Right cardiac atrium (tissue), 5 donors: ENCODE results near the gene NTN3. TPM values are rescaled to one million over a fixed set of nuclear protein-coding genes. Genes with fewer than 3 reads are reported as not detected.

Experiments
- ATAC-seq, 2 donors: fragments of 200-7000 bp; cut with Tn5 transposase; one replicate each; pipeline versions ENCODE4 v1.8.0 to v1.9.1; 2020; ENCODE audit warnings: moderate library complexity in 2 of 2, mild to moderate bottlenecking in 1 of 2
- DNase-seq, 3 donors: peaks; one replicate each; pipeline ENCODE4 v3.0.0-alpha.2; 2020
- H3K27ac ChIP-seq: one replicate; pipeline ENCODE4 v1.5.1; 2013; ENCODE audit warnings: mild to moderate bottlenecking, low read length, control low read depth, moderate library complexity
- H3K27me3 ChIP-seq: one replicate; pipeline ENCODE4 v1.6.1; 2013; ENCODE audit not compliant: control insufficient read depth, insufficient read depth
- H3K4me1 ChIP-seq: one replicate; pipeline ENCODE4 v1.6.1; 2013; ENCODE audit warnings: low read length; ENCODE audit not compliant: control insufficient read depth, insufficient read depth
- H3K4me3 ChIP-seq: one replicate; pipeline ENCODE4 v1.5.1; 2013; ENCODE audit warnings: low read length, control low read depth
- H3K9me3 ChIP-seq: one replicate; pipeline ENCODE4 v1.6.1; 2013; ENCODE audit warnings: low read length; ENCODE audit not compliant: control insufficient read depth
- WGBS: extraction: QIAGEN DNeasy Blood & Tissue Kit; methylation state at CpG from one replicate; pipeline ENCODE4 v1.1.7; 2013; 5-methylcytosine and 5-hydroxymethylcytosine counted together
- intact Hi-C, 4 donors: fragments of 100-400 bp; cut with DNase I; formaldehyde crosslinking; loops; one replicate each; pipeline versions ENCODE4 v1.11.0 to v1.14.0; 2022 to 2023
- polyA plus RNA-seq: library from polyadenylated mRNA; stranded (reverse); fragments of 200-250 nt; gene quantifications from one replicate; pipeline ENCODE4 v1.2.3, GENCODE V29; 2013
- total RNA-seq, 4 donors: library from RNA; stranded (reverse); fragmentation: NEBNext Ultra II Directional; extraction: Animal tissue kit (Norgen Biotek cat#: 25700); gene quantifications; one replicate each; pipeline ENCODE4 v1.2.1, GENCODE V29; 2021
- donor health status: healthy with polysubstance abuse.
- donor health status: DM: no; HTN: yes; CAD: no.
- donor health status: DM: no; HTN: no; CAD: no.
- donor health status: DM: no; HTN: yes; CAD: no; lungs with severe emphysema.
- donor health status: DM: yes; HTN: yes; CAD: no.

NTN3 gene
- total and polyA plus RNA-seq, 5 donors = 0.50 to 1.8 (median 0.74) TPM

DNA sequence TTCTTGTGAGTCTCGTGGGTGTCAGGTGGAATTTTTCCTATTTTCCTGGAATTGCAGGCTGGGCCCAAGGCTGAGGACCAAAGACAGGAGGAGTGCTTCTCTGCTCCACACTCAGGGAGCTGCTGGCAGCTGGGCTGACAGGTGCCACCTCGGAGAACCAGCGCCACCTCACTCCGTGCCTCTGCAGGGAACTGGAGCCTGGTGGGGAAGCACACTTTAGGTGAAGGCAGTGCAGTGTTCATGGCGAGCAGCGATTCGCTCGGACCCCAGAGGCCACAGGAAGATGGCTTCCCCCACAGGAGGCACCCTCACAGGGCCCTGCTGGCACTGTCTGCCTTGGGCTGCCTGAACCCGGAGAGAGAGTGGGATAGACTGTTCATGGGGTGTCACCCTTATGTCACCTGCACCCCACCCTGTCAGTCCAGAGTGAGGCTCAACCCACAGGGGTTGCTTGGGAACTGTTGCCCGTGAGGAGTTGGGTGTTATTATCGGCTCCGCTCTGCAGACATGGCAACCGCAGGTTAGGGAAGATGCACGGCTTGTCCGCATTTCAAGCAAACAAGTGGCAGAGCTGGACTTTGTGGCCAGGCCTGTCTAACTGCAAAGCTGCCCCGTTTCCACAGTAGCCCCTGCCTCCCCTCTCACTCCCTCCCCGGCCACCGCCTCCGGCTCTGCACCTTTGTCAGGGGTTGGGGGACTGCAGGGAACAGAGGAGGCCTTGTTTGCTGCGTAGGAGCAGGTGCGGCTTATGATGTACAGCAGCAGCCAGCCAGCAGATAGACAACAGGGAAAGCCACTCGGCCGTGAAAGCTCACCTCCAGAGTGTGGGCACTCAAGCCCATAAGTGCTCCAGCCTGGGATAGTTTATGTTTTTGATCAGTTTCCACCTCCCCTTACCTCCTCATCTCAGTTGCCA lies 19.4 kb downstream of the NTN3 start:
- H3K27me3 ChIP-seq = no peaks in the 10 kb centered on the region
- no peak overlapping the region for H3K4me3 ChIP-seq
- DNase-seq = peak in 1 of 3 donors; percentile 36
- H3K27ac ChIP-seq = no peak overlapping the region
- ATAC-seq = no peak
- no peaks in the 10 kb centered on the region for H3K9me3 ChIP-seq
- WGBS = 90% methylated on average over 23 of the region's 23 CpGs
- intact Hi-C loops = loop anchor here in 1 of 4 donors (10.0 kb wide), 1 partner anchor 156 kb away; no protein-coding TSS in a partner anchor
- H3K4me1 ChIP-seq = no peaks in the 10 kb centered on the region

DNA sequence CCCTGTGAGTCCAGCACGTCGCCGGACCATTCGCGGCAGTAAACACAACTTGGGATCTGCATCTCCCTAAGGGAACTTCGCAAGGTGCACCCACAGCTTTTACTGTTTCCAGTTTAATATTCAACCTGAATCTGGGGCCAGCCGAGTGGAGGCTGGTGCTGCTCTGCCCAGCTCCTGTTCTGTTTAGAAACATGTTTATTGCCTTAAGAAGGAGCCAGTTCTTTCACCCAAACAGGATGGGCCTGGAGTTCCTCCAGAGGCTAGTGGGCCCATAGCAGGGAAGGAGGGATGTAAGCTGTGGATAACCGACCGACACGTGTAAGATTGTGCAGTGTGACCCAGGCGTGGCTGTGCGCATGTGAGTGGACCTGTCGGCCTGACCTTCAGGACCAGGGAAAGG lies 21.2 kb downstream of the NTN3 start:
- H3K4me3 ChIP-seq = no peak overlapping the region
- no peaks in the 10 kb centered on the region for H3K4me1 ChIP-seq
- intact Hi-C loops = loop anchor here in 1 of 4 donors (10.0 kb wide), 1 partner anchor 157 kb away; no protein-coding TSS in a partner anchor
- ATAC-seq = no peak
- no peaks in the 10 kb centered on the region for H3K9me3 ChIP-seq
- DNase-seq = peak in 1 of 3 donors; percentile 23
- 92% methylated on average over 13 of the region's 13 CpGs for WGBS
- no peaks in the 10 kb centered on the region for H3K27me3 ChIP-seq
- H3K27ac ChIP-seq = no peak overlapping the region

- DNase-seq (peak in 1 of 3 donors; percentile 32), ATAC-seq (no peak)
- H3K9me3 ChIP-seq = no peaks in the 10 kb centered on the region
- WGBS = 88% methylated on average over 6 of the region's 6 CpGs
- intact Hi-C loops = loop anchor here in 1 of 4 donors (10.0 kb wide), 1 partner anchor 159 kb away; no protein-coding TSS in a partner anchor
- no peak overlapping the region for H3K27ac ChIP-seq
- no peak overlapping the region for H3K4me3 ChIP-seq
- H3K4me1 ChIP-seq = peaks cover 9% of the 10 kb centered on the region
- no peaks in the 10 kb centered on the region for H3K27me3 ChIP-seq
Measured at GRCh38 chr16:2493605-2494004, 22.5 kb downstream of the NTN3 start.

GRCh38 chr16:2494616-2495015 lies 23.5 kb downstream of the NTN3 start:
- no peaks in the 10 kb centered on the region for H3K27me3 ChIP-seq
- 82% methylated on average over 5 of the region's 5 CpGs for WGBS
- H3K4me1 ChIP-seq = peaks cover 10% of the 10 kb centered on the region
- ATAC-seq = no peak
- no peak for DNase-seq
- H3K27ac ChIP-seq = no peak overlapping the region
- H3K9me3 ChIP-seq = no peaks in the 10 kb centered on the region
- H3K4me3 ChIP-seq = no peak overlapping the region
- intact Hi-C loops = loop anchor here in 1 of 4 donors (10.0 kb wide), 1 partner anchor 160 kb away; no protein-coding TSS in a partner anchor

- H3K9me3 ChIP-seq = no peaks in the 10 kb centered on the region
- no peak for ATAC-seq
- no peaks in the 10 kb centered on the region for H3K27me3 ChIP-seq
- no peak overlapping the region for H3K4me3 ChIP-seq
- intact Hi-C loops = loop anchor here in 1 of 4 donors (10.0 kb wide), 1 partner anchor 160 kb away; no protein-coding TSS in a partner anchor
- WGBS = 96% methylated on average over 5 of the region's 5 CpGs
- peaks cover 10% of the 10 kb centered on the region for H3K4me1 ChIP-seq
- DNase-seq = peak in 1 of 3 donors; percentile 2
- H3K27ac ChIP-seq = no peak overlapping the region
Measured at GRCh38 chr16:2495041-2495440, 23.9 kb downstream of the NTN3 start.

DNA sequence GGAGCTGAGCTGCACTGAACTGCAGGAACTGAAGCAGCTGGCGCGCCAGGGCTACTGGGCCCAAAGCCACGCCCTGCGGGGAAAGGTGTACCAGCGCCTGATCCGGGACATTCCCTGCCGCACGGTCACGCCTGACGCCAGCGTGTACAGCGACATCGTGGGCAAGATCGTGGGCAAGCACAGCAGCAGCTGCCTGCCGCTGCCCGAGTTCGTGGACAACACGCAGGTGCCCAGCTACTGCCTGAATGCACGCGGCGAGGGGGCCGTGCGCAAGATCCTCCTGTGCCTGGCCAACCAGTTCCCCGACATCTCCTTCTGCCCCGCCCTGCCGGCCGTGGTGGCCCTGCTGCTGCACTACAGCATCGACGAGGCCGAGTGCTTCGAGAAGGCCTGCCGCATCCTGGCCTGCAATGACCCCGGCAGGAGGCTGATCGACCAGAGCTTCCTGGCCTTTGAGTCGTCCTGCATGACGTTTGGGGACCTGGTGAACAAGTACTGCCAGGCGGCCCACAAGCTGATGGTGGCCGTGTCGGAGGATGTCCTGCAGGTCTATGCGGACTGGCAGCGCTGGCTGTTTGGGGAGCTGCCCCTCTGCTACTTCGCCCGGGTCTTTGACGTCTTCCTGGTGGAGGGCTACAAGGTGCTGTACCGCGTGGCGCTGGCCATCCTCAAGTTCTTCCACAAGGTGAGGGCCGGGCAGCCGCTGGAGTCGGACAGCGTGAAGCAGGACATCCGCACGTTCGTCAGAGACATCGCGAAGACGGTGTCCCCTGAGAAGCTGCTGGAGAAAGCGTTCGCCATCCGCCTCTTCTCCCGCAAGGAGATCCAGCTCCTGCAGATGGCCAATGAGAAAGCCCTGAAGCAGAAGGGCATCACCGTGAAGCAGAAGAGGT lies 25.4 kb downstream of the NTN3 start:
- WGBS = 94% methylated on average over 62 of the region's 62 CpGs
- DNase-seq = peak in 1 of 3 donors; percentile 60

DNA sequence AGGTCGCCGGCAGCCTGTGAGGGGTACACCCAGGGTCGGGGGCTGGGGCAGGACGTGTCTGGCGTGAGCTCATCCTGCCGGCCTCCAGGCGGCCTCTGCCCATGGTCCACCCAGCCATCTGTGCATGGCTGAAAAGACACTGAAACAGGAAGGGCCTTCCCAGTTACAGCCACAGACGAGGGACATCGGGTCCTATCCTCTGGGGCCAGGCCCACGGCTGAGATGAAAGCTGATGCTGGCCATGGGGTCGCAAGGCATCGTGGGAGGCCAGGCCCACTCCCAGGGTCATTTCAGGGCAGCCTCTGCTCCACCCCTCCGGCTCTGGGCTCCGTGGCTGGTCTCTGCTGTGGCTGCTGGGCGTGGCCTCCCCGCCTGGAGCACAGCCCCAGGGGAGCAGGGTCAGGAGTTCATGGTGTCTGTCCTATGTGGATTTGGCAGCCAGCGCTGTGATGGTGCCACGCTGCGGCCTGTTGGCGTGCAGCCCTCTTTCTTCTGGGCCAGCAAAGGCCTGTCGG lies 26.1 kb downstream of the NTN3 start:
- intact Hi-C loops = loop anchor here in 1 of 4 donors (10.0 kb wide), 1 partner anchor 162 kb away; no protein-coding TSS in a partner anchor
- Histone ChIP-seq H3K4me3 (no peak overlapping the region), H3K4me1 (peaks cover 12% of the 10 kb centered on the region), H3K9me3 (no peaks in the 10 kb centered on the region), H3K27ac (no peak overlapping the region), H3K27me3 (no peaks in the 10 kb centered on the region)
- 36% methylated on average over 21 of the region's 21 CpGs for WGBS
- DNase-seq (peak; percentile 87 to 94 (median 94)), ATAC-seq (peak; percentile 60 to 71)

More for the DNA sequence above, 25.4 kb downstream of the NTN3 start:
- Histone ChIP-seq H3K9me3 (no peaks in the 10 kb centered on the region), H3K4me3 (no peak overlapping the region), H3K4me1 (peaks cover 10% of the 10 kb centered on the region), H3K27me3 (no peaks in the 10 kb centered on the region), H3K27ac (no peak overlapping the region)
- ATAC-seq = no peak
- intact Hi-C loops = loop anchor here in 1 of 4 donors (10.0 kb wide), 1 partner anchor 162 kb away; no protein-coding TSS in a partner anchor

DNA sequence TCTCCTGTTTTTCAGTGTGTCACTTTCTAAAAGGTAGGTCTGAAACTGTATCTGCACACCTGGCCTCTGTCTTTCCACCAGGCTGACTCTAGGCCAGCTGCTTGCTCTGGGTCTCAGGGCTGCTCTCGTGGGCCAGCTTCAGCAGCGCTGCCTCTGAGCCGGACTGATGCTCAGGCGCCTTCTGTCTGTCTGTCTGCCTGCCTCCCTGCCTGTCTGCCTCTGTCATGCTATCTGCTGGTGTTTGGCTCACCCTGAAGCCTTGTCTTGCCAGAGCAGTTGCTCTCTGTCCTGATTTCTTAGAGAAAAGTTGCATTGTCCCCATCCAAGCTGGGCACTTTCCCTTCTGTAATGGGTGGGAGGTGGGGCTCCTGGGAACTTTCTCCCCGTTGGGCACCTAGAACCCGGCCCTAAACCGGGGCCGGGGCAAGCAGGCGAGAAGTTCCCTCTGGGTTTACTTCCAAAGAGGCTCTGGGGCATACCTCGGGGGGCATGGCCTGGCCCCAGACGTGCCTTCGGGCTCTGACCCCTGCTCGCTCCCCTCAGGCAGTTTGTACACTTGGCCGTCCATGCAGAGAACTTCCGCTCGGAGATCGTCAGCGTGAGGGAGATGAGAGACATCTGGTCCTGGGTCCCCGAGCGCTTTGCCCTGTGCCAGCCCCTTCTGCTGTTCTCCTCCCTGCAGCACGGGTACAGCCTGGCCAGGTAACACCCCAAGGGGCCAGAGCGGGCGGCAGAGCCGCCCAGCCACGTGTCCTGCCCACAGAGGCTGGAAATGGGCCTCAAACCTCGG lies 26.8 kb downstream of the NTN3 start:
- Histone ChIP-seq H3K27ac (peak overlapping the region; percentile 43), H3K4me1 (peaks cover 12% of the 10 kb centered on the region), H3K9me3 (no peaks in the 10 kb centered on the region), H3K27me3 (no peaks in the 10 kb centered on the region), H3K4me3 (no peak overlapping the region)
- 72% methylated on average over 26 of the region's 26 CpGs for WGBS
- ATAC-seq = no peak
- DNase-seq = peak in 1 of 3 donors; percentile 64
- intact Hi-C loops = loop anchor here in 2 of 4 donors (2.0 to 10.0 kb wide), 2 partner anchors 157 to 163 kb away; partner anchors contain the start of gene ABCA3 (in 1 of the 2)

GRCh38 chr16:2498531-2499253 lies 27.6 kb downstream of the NTN3 start:
- peak in 1 of 3 donors; percentile 72 for DNase-seq
- Histone ChIP-seq H3K27ac (no peak overlapping the region), H3K4me3 (no peak overlapping the region), H3K9me3 (no peaks in the 10 kb centered on the region), H3K4me1 (peaks cover 12% of the 10 kb centered on the region), H3K27me3 (no peaks in the 10 kb centered on the region)
- WGBS = 77% methylated on average over 15 of the region's 15 CpGs
- ATAC-seq = peak in 1 of 2 donors; percentile 10
- intact Hi-C loops = loop anchor here in 2 of 4 donors (2.0 to 10.0 kb wide), 2 partner anchors 158 to 164 kb away; partner anchors contain the start of gene ABCA3 (in 1 of the 2)
